ENCODE data around the gene CES4A.

The CES4A gene

GRCh38 chr16:67050796-67051195, 62.4 kb downstream of the CES4A start:
- Mint-ChIP-seq H3K27ac (no peak overlapping the region), H3K4me3 (no peak overlapping the region), H3K27me3 (ENCODE audit: low read depth, poor library complexity) (peaks cover 3% of the 10 kb centered on the region), H3K9me3 (peaks cover 3% of the 10 kb centered on the region), H3K4me1 (no peaks in the 10 kb centered on the region), H3K36me3 (ENCODE audit: low read depth) (peaks cover 54% of the 10 kb centered on the region)
- TF ChIP-seq CTCF (IDR thresholded peaks at IDR 0.05) = no peak
- DNase-seq = no peak

- no peak for TF ChIP-seq CTCF (IDR thresholded peaks at IDR 0.05)
- peak overlapping the region; percentile 88 for H3K27ac Mint-ChIP-seq
- H3K9me3 Mint-ChIP-seq = peaks cover 6% of the 10 kb centered on the region
- DNase-seq = no peak
- no peak overlapping the region for H3K4me3 Mint-ChIP-seq
- peaks cover 54% of the 10 kb centered on the region for H3K36me3 Mint-ChIP-seq (ENCODE audit: low read depth)
- peaks cover 3% of the 10 kb centered on the region for H3K27me3 Mint-ChIP-seq (ENCODE audit: low read depth, poor library complexity)
- no peaks in the 10 kb centered on the region for H3K4me1 Mint-ChIP-seq
Measured at GRCh38 chr16:67052399-67052798, 64.0 kb downstream of the CES4A start.

GRCh38 chr16:67053767-67054334, 65.5 kb downstream of the CES4A start:
- H3K4me1 Mint-ChIP-seq = no peaks in the 10 kb centered on the region
- peaks cover 3% of the 10 kb centered on the region for H3K27me3 Mint-ChIP-seq (ENCODE audit: low read depth, poor library complexity)
- TF ChIP-seq CTCF (IDR thresholded peaks at IDR 0.05) = no peak
- H3K9me3 Mint-ChIP-seq = peaks cover 6% of the 10 kb centered on the region
- H3K4me3 Mint-ChIP-seq = no peak overlapping the region
- DNase-seq = no peak
- peak overlapping the region; percentile 70 for H3K27ac Mint-ChIP-seq
- H3K36me3 Mint-ChIP-seq (ENCODE audit: low read depth) = peaks cover 57% of the 10 kb centered on the region

GRCh38 chr16:67054901-67055300, 66.5 kb downstream of the CES4A start:
- H3K4me3 Mint-ChIP-seq = no peak overlapping the region
- peaks cover 63% of the 10 kb centered on the region for H3K36me3 Mint-ChIP-seq (ENCODE audit: low read depth)
- H3K27ac Mint-ChIP-seq = peak overlapping the region; percentile 37
- H3K27me3 Mint-ChIP-seq (ENCODE audit: low read depth, poor library complexity) = peaks cover 3% of the 10 kb centered on the region
- H3K4me1 Mint-ChIP-seq = no peaks in the 10 kb centered on the region
- H3K9me3 Mint-ChIP-seq = peaks cover 6% of the 10 kb centered on the region
- DNase-seq = no peak
- TF ChIP-seq CTCF (IDR thresholded peaks at IDR 0.05) = no peak

- Mint-ChIP-seq H3K4me1 (no peaks in the 10 kb centered on the region), H3K27me3 (ENCODE audit: low read depth, poor library complexity) (peaks cover 3% of the 10 kb centered on the region), H3K4me3 (no peak overlapping the region), H3K36me3 (ENCODE audit: low read depth) (peaks cover 73% of the 10 kb centered on the region), H3K9me3 (peaks cover 13% of the 10 kb centered on the region), H3K27ac (no peak overlapping the region)
- no peak for TF ChIP-seq CTCF (IDR thresholded peaks at IDR 0.05)
- DNase-seq = no peak
Measured at GRCh38 chr16:67055712-67056487, 67.5 kb downstream of the CES4A start.
